OCI-LY1 (cell line): ENCODE results near the gene SLIRP.

ENCODE experiments used
- EZH2 ChIP-seq: fragments of 200-600 bp; sonication (generic), shearing (Covaris generic); IDR thresholded peaks from 2 replicates; pipeline ENCODE4 v1.8.0; 2017; ENCODE audit warnings: borderline replicate concordance, mixed run types, mild to moderate bottlenecking, antibody characterized with exemption, low read length, moderate library complexity, mixed read lengths
- TF ChIP-seq, protein P1 (sequence below): fragments of 200-600 bp; sonication (generic), shearing (Covaris generic); IDR thresholded peaks from 2 replicates; pipeline ENCODE4 v1.5.1; 2017; ENCODE audit warnings: mild to moderate bottlenecking, antibody characterized with exemption, low read length, moderate library complexity, mixed read lengths

DNA sequence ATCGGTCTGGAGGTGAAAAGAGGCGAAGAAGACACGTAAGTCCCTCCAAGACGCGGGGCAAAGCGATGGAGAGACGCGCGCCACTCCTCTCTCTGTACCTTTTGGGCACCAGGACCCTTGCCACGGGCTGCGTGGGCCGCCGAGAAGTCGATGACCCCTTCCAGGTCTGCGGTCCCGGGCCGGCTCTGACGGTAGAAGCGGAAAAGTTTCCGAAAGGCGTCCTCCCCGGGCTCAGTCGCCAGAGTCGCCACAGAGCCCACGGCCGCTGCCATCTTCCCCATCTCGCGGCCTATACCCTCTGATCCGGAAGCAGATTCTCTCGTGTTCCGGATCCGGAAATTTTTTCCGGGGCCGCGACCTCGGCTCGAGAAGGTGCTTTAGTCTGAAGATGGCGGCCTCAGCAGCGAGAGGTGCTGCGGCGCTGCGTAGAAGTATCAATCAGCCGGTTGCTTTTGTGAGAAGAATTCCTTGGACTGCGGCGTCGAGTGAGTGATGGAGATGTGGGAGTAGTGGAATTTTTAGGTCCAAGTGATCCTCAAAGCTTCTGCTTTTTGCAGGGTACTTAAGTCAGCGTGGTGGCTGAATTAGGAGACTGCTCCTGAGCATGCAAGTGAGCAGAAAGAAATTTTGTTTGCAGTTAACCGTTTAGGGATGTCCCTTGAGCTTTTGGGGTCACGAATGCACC lies at the start of gene SLIRP, which contains the start of gene ALKBH1:
- TF ChIP-seq, protein P1, sequence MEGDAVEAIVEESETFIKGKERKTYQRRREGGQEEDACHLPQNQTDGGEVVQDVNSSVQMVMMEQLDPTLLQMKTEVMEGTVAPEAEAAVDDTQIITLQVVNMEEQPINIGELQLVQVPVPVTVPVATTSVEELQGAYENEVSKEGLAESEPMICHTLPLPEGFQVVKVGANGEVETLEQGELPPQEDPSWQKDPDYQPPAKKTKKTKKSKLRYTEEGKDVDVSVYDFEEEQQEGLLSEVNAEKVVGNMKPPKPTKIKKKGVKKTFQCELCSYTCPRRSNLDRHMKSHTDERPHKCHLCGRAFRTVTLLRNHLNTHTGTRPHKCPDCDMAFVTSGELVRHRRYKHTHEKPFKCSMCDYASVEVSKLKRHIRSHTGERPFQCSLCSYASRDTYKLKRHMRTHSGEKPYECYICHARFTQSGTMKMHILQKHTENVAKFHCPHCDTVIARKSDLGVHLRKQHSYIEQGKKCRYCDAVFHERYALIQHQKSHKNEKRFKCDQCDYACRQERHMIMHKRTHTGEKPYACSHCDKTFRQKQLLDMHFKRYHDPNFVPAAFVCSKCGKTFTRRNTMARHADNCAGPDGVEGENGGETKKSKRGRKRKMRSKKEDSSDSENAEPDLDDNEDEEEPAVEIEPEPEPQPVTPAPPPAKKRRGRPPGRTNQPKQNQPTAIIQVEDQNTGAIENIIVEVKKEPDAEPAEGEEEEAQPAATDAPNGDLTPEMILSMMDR, result peak; percentile 12; the same call in 1 of the 2 replicates
- TF ChIP-seq EZH2, result no peak
